Mesodermal cell (in vitro differentiated cells): ENCODE results near the gene STIL.
A peak's percentile ranks its signal among the peaks of the same experiment; 100 is the strongest.

Source experiments
- H3K27ac ChIP-seq: 2 replicates; pipeline ENCODE4 v1.7.0; 2013; ENCODE audit warnings: mild to moderate bottlenecking, low read depth, low read length, moderate library complexity; ENCODE audit not compliant: severe bottlenecking
- H3K36me3 ChIP-seq: 2 replicates; pipeline ENCODE4 v1.7.1; 2013; ENCODE audit warnings: mild to moderate bottlenecking, low read length, moderate library complexity; ENCODE audit not compliant: control insufficient read depth, insufficient read depth
- H3K4me1 ChIP-seq: one replicate; pipeline ENCODE4 v1.7.1; 2013; ENCODE audit warnings: mild to moderate bottlenecking, low read length; ENCODE audit not compliant: insufficient read depth, control insufficient read depth, poor library complexity, severe bottlenecking
- H3K4me3 ChIP-seq: 2 replicates; pipeline ENCODE4 v1.7.0; 2013; ENCODE audit warnings: low read length, control low read depth, mild to moderate bottlenecking; ENCODE audit not compliant: insufficient read depth, poor library complexity, severe bottlenecking; ENCODE audit errors: extremely low read depth
- H3K9me3 ChIP-seq: 2 replicates; pipeline ENCODE4 v1.7.1; 2013; ENCODE audit warnings: mild to moderate bottlenecking, low read length, moderate library complexity; ENCODE audit not compliant: control insufficient read depth
- WGBS, 2 experiments: methylation state at CpG; one replicate each; pipeline ENCODE4 v1.1.5; 2013; ENCODE audit warnings: missing lambda C conversion rate in 2 of 2; ENCODE audit not compliant: insufficient coverage in 2 of 2; 5-methylcytosine and 5-hydroxymethylcytosine counted together

The STIL gene

GRCh38 chr1:47334765-47335435 is 21.0 kb upstream of the STIL start:
- Histone ChIP-seq H3K27ac (peak overlapping the region; percentile 97), H3K4me3 (peak overlapping the region; percentile 89), H3K36me3 (peaks cover 21% of the 10 kb centered on the region), H3K4me1 (peaks cover 13% of the 10 kb centered on the region), H3K9me3 (no peaks in the 10 kb centered on the region)
- WGBS, 2 experiments, result 61 to 70% methylated on average over 7 to 8 of the region's 9 CpGs

GRCh38 chr1:47333922-47334764 is 20.2 kb upstream of the STIL start:
- H3K9me3 ChIP-seq, result no peaks in the 10 kb centered on the region
- 0% methylated on average over 56 to 78 of the region's 90 CpGs for WGBS, 2 experiments

GRCh38 chr1:47333578-47333921 is 19.6 kb upstream of the STIL start, which contains the start of gene CMPK1:
Gene CMPK1, plus strand, starts transcription at chr1:47333790. Its CDS starts 156 bp downstream, at chr1:47333946.
- Histone ChIP-seq H3K27ac (peak within 1 kb of the TSS; percentile 97), H3K9me3 (no peaks in the 10 kb centered on the region), H3K36me3 (peaks cover 16% of the 10 kb centered on the region), H3K4me1 (peaks cover 13% of the 10 kb centered on the region), H3K4me3 (peak within 1 kb of the TSS; percentile 89)
- 0 to 1% methylated on average over 12 to 39 of the region's 40 CpGs for WGBS, 2 experiments

More at GRCh38 chr1:47333922-47334764, 20.2 kb upstream of the STIL start:
- peaks cover 13% of the 10 kb centered on the region for H3K4me1 ChIP-seq
- peak overlapping the region; percentile 89 for H3K4me3 ChIP-seq
- H3K36me3 ChIP-seq, result peaks cover 19% of the 10 kb centered on the region
- H3K27ac ChIP-seq, result peak overlapping the region; percentile 97

- H3K4me1 ChIP-seq, result peaks cover 13% of the 10 kb centered on the region
- no peaks in the 10 kb centered on the region for H3K9me3 ChIP-seq
- H3K27ac ChIP-seq, result peak overlapping the region; percentile 97
- H3K36me3 ChIP-seq, result peaks cover 16% of the 10 kb centered on the region
- 63 to 77% methylated on average over 17 to 19 of the region's 19 CpGs for WGBS, 2 experiments
- H3K4me3 ChIP-seq, result peak overlapping the region; percentile 89
These were observed 19.0 kb upstream of the STIL start for GRCh38 chr1:47332779-47333577.

GRCh38 chr1:47331875-47332274 is 17.9 kb upstream of the STIL start:
- no peak overlapping the region for H3K27ac ChIP-seq
- peaks cover 15% of the 10 kb centered on the region for H3K36me3 ChIP-seq
- no peak overlapping the region for H3K4me3 ChIP-seq
- 85 to 87% methylated on average over 2 of the region's 2 CpGs for WGBS, 2 experiments
- peaks cover 13% of the 10 kb centered on the region for H3K4me1 ChIP-seq
- no peaks in the 10 kb centered on the region for H3K9me3 ChIP-seq

GRCh38 chr1:47330212-47330611 is 16.3 kb upstream of the STIL start:
- WGBS, 2 experiments, result no CpG with 5 or more reads among the region's 1 CpG
- H3K9me3 ChIP-seq, result no peaks in the 10 kb centered on the region
- peaks cover 9% of the 10 kb centered on the region for H3K4me1 ChIP-seq
- H3K27ac ChIP-seq, result no peak overlapping the region
- no peaks in the 10 kb centered on the region for H3K36me3 ChIP-seq
- no peak overlapping the region for H3K4me3 ChIP-seq

- peaks cover 7% of the 10 kb centered on the region for H3K4me1 ChIP-seq
- no peak overlapping the region for H3K27ac ChIP-seq
- H3K36me3 ChIP-seq, result no peaks in the 10 kb centered on the region
- H3K9me3 ChIP-seq, result no peaks in the 10 kb centered on the region
- WGBS, 2 experiments, result 100% methylated on average over 1 of the region's 3 CpGs; no CpG with 5 or more reads in 1 of the 2 experiments
- no peak overlapping the region for H3K4me3 ChIP-seq
These were observed 15.0 kb upstream of the STIL start for GRCh38 chr1:47328992-47329391.

GRCh38 chr1:47326271-47326670 is 12.3 kb upstream of the STIL start:
- no peak overlapping the region for H3K4me3 ChIP-seq
- H3K36me3 ChIP-seq, result no peaks in the 10 kb centered on the region
- no peaks in the 10 kb centered on the region for H3K9me3 ChIP-seq
- no peaks in the 10 kb centered on the region for H3K4me1 ChIP-seq
- 71 to 100% methylated on average over 1 to 2 of the region's 2 CpGs for WGBS, 2 experiments
- no peak overlapping the region for H3K27ac ChIP-seq

GRCh38 chr1:47325528-47325927 is 11.6 kb upstream of the STIL start:
- H3K36me3 ChIP-seq, result no peaks in the 10 kb centered on the region
- no peak overlapping the region for H3K4me3 ChIP-seq
- WGBS, 2 experiments, result no CpG with 5 or more reads among the region's 2 CpGs
- H3K27ac ChIP-seq, result no peak overlapping the region
- H3K9me3 ChIP-seq, result no peaks in the 10 kb centered on the region
- no peaks in the 10 kb centered on the region for H3K4me1 ChIP-seq

GRCh38 chr1:47324682-47325081 is 10.7 kb upstream of the STIL start:
- H3K27ac ChIP-seq, result no peak overlapping the region
- no peaks in the 10 kb centered on the region for H3K4me1 ChIP-seq
- no peaks in the 10 kb centered on the region for H3K9me3 ChIP-seq
- H3K4me3 ChIP-seq, result no peak overlapping the region
- 90 to 100% methylated on average over 2 to 3 of the region's 3 CpGs for WGBS, 2 experiments
- no peaks in the 10 kb centered on the region for H3K36me3 ChIP-seq
